Erythroblast (primary cell): ENCODE measurements around the gene KRTAP12-4.

ENCODE experiments used
- GATA1 ChIP-seq: IDR thresholded peaks from 2 replicates; pipeline ENCODE4 v1.6.1; 2011; ENCODE audit warnings: low read depth, mild to moderate bottlenecking, control low read depth, low read length, moderate library complexity
- POLR2A ChIP-seq: IDR thresholded peaks from 2 replicates; pipeline ENCODE4 v1.6.1; 2011; ENCODE audit warnings: mild to moderate bottlenecking, low read length

DNA sequence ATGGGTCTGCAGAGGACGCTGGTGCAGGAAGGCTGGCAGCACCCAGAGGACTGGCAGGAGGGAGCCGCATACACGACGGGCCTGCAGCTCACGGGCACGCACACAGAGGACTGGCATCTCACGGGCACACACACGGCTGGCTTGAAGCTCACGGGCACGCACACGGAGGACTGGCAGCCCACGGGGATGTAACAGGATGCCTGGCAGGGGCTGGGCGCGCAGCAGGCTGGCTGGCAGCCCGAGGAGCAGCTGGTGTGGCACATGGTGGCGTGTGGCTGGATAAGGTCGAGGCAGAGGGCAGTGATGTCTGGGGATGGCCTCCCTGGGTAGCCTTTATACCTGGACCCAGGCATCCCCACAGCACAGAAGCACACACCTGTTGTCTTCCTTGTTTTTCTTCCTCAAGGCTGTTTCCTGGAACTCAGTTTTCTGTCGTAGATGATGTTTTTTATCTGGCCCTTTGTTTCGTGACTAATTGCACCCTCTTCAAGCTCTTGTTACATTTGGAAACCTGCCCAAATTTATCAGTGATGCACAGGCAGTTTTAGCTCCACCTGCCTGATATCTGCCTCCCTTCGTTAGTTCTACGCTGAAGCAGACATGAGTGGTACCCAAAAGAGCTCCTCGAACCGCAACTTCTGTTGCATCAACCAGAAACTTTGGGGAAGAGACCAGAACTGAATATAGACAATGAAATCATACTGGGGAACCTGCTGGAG lies 27.6 kb upstream of the KRTAP12-4 start, which contains the start of gene KRTAP12-1:
- TF ChIP-seq POLR2A (no peak), GATA1 (no peak)
